ENCODE measurements around the gene SLC25A26.

- no peak for TF ChIP-seq POLR2AphosphoS5 (IDR thresholded peaks at IDR 0.05; ENCODE audit: borderline replicate concordance, low read depth, low read length)
- TF ChIP-seq EZH2 (IDR thresholded peaks at IDR 0.05) = no peak
- no peak for TF ChIP-seq FOXP2 (optimal IDR thresholded peaks at IDR 0.05; ENCODE audit: control extremely low read depth, extremely low read length, insufficient read depth)
Measured at GRCh38 chr3:66404903-66405700, 184.3 kb downstream of the SLC25A26 start.
